Hepatocyte (in vitro differentiated cells): ENCODE measurements around the gene MYL7. TPM values are rescaled to one million over a fixed set of nuclear protein-coding genes. Genes with fewer than 3 reads are reported as not detected.

Experiments
- DNase-seq: peaks from one replicate; pipeline ENCODE4 v3.0.0-alpha.2; 2016; ENCODE audit warnings: low spot score
- H2AFZ ChIP-seq: fragments of 200-600 bp; sonication (generic); 2 replicates; pipeline ENCODE4 v1.6.0; 2016; ENCODE audit warnings: antibody characterized with exemption, mild to moderate bottlenecking
- H3K27ac ChIP-seq: fragments of 200-600 bp; sonication (generic); 2 replicates; pipeline ENCODE4 v1.5.1; 2016; ENCODE audit warnings: mild to moderate bottlenecking
- H3K27me3 ChIP-seq: fragments of 200-600 bp; sonication (generic); 2 replicates; pipeline ENCODE4 v1.6.1; 2016
- H3K36me3 ChIP-seq: fragments of 200-600 bp; sonication (generic); replicated peaks from 2 replicates; pipeline ENCODE4 v1.5.1; 2016; ENCODE audit warnings: low read depth; ENCODE audit not compliant: insufficient read depth
- H3K4me1 ChIP-seq: fragments of 200-600 bp; sonication (generic); 2 replicates; pipeline ENCODE4 v1.5.1; 2016; ENCODE audit warnings: mild to moderate bottlenecking, moderate library complexity; ENCODE audit not compliant: insufficient read depth
- H3K4me2 ChIP-seq: fragments of 200-600 bp; sonication (generic); 2 replicates; pipeline ENCODE4 v1.6.0; 2016
- H3K4me3 ChIP-seq: fragments of 200-600 bp; sonication (generic); 2 replicates; pipeline ENCODE4 v1.5.1; 2016; ENCODE audit warnings: mild to moderate bottlenecking
- H3K79me2 ChIP-seq: fragments of 200-600 bp; sonication (generic); 2 replicates; pipeline ENCODE4 v1.6.0; 2017; ENCODE audit warnings: mild to moderate bottlenecking
- H3K9me2 ChIP-seq: fragments of 200-600 bp; sonication (generic); replicated peaks from 2 replicates; pipeline ENCODE4 v1.6.0; 2017; ENCODE audit warnings: mild to moderate bottlenecking; ENCODE audit not compliant: insufficient read depth
- H3K9me3 ChIP-seq: fragments of 200-600 bp; sonication (generic); 2 replicates; pipeline ENCODE4 v1.5.1; 2016; ENCODE audit warnings: low read depth, mild to moderate bottlenecking
- H4K20me1 ChIP-seq: fragments of 200-600 bp; sonication (generic); 2 replicates; pipeline ENCODE4 v1.6.0; 2016; ENCODE audit warnings: mild to moderate bottlenecking; ENCODE audit not compliant: insufficient read depth, poor library complexity, severe bottlenecking
- EZH2 ChIP-seq: fragments of 200-600 bp; sonication (generic); IDR thresholded peaks from 2 replicates; pipeline ENCODE4 v1.6.1; 2016; ENCODE audit warnings: antibody characterized with exemption, mild to moderate bottlenecking, borderline replicate concordance
- EZH2phosphoT487 ChIP-seq: fragments of 200-600 bp; sonication (generic); IDR thresholded peaks from one replicate; pipeline ENCODE4 v1.6.1; 2018; ENCODE audit warnings: antibody characterized with exemption, mild to moderate bottlenecking, low read depth, moderate library complexity; ENCODE audit not compliant: unreplicated experiment, severe bottlenecking
- WGBS: methylation state at CpG from one replicate; pipeline ENCODE4 v1.1.6; 2016; ENCODE audit warnings: low lambda C conversion rate; ENCODE audit errors: missing lambda C conversion rate; 5-methylcytosine and 5-hydroxymethylcytosine counted together
- polyA plus RNA-seq: library from polyadenylated mRNA; unstranded; fragments of >200 nt; fragmentation: Nextera tagmentation; extraction: Ambion mirVana; gene quantifications from 2 replicates; pipeline ENCODE4 v1.2.1, GENCODE V29; 2016
- total RNA-seq: library from RNA; depleted of rRNA; stranded (reverse); fragments of >200 nt; gene quantifications from 2 replicates; pipeline ENCODE4 v1.2.3, GENCODE V29; 2014
- TF ChIP-seq, protein P1 (sequence below): fragments of 200-600 bp; sonication (generic); IDR thresholded peaks from 2 replicates; pipeline ENCODE4 v1.5.1; 2016; ENCODE audit warnings: antibody characterized with exemption, mild to moderate bottlenecking; ENCODE audit not compliant: poor library complexity

Gene MYL7
- total and polyA plus RNA-seq, 2 experiments from 2014 or later: 5.2 to 8.9 TPM

DNA sequence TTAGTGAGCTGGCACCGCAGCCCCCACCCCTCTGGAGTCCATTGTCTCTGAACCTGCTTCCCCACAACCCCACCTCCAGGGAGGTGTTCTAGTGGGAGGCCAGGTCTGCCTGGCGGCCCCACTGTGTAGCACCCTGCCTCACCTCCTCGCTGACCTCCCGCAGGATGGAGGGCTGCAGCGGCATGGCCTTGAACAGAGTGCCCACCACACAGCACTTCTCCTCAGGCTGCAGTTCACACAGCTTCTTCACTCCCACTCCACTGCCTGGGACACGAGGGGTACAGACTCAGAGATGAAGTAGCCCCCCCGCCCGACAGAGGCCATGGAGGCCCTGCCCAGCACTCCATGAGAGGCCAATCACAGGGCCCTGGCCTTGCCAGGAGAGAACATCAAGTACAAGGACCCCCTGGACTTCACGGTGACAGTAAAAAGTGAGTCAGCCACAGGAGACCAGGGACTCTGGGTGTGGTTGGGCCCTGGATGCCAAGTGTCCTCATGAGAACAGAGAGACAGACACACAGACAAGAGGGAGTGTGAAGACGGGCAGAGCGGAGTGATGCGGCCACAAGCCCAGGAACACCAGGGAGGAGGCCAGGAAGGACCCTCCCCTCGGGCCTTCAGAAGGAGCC lies 23.2 kb downstream of the MYL7 start:
- no peak overlapping the region for H3K4me2 ChIP-seq
- no peak overlapping the region for H3K4me3 ChIP-seq
- H2AFZ ChIP-seq: no peak overlapping the region
- H3K36me3 ChIP-seq: no peaks in the 10 kb centered on the region
- no peaks in the 10 kb centered on the region for H4K20me1 ChIP-seq
- H3K9me3 ChIP-seq: no peaks in the 10 kb centered on the region
- WGBS: 91% methylated on average over 13 of the region's 13 CpGs
- TF ChIP-seq EZH2: no peak
- no peak for TF ChIP-seq EZH2phosphoT487
- TF ChIP-seq, protein P1, sequence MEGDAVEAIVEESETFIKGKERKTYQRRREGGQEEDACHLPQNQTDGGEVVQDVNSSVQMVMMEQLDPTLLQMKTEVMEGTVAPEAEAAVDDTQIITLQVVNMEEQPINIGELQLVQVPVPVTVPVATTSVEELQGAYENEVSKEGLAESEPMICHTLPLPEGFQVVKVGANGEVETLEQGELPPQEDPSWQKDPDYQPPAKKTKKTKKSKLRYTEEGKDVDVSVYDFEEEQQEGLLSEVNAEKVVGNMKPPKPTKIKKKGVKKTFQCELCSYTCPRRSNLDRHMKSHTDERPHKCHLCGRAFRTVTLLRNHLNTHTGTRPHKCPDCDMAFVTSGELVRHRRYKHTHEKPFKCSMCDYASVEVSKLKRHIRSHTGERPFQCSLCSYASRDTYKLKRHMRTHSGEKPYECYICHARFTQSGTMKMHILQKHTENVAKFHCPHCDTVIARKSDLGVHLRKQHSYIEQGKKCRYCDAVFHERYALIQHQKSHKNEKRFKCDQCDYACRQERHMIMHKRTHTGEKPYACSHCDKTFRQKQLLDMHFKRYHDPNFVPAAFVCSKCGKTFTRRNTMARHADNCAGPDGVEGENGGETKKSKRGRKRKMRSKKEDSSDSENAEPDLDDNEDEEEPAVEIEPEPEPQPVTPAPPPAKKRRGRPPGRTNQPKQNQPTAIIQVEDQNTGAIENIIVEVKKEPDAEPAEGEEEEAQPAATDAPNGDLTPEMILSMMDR: no peak
- peaks cover 33% of the 10 kb centered on the region for H3K79me2 ChIP-seq
- peaks cover 10% of the 10 kb centered on the region for H3K4me1 ChIP-seq
- H3K27ac ChIP-seq: no peak overlapping the region
- no peak for DNase-seq
- no peaks in the 10 kb centered on the region for H3K27me3 ChIP-seq
- no peaks in the 10 kb centered on the region for H3K9me2 ChIP-seq

DNA sequence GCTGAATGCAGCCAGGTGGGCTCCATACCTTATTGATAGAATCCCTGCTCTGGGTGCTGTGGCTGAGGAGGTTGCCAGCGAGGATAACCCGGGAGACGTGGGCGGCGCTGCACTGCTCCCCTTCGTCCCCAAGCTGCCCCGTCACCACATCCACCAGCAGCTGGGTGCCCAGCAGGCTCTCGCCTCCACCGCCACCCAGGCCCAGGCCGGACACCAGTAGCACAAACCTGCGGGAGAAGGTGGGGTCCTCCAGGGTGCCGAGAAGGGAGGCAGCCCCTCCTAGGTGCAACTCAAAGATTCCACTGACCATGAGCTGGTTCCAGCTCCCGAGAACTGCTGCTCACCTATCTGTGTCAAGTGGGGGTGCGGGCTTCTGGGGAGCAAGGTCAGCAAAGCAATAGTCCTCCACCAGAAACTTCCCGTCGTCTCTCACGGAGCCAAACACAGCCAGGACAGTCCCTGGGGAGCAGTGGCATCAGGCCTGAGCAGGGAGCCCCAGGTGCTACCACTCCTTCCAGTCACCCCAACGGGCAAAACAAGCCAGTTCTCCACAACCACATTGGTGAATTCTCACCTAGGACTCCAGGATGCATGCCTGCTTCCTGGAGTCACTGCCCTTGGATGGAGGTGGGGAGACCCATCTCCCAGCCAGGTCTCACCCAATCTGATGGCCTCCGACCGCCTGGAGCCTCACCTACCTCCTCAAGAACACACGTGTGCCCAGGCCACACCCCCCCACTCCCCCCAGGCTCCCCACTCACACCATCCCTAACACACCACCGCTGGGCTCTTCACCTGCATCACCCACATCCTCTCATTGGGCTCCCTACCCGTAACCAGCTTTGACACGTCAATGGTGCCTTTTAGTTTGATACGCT lies 24.1 kb downstream of the MYL7 start:
- no peaks in the 10 kb centered on the region for H4K20me1 ChIP-seq
- DNase-seq: no peak
- H3K4me1 ChIP-seq: peaks cover 2% of the 10 kb centered on the region
- H3K36me3 ChIP-seq: no peaks in the 10 kb centered on the region
- H2AFZ ChIP-seq: no peak overlapping the region
- no peaks in the 10 kb centered on the region for H3K27me3 ChIP-seq
- H3K9me2 ChIP-seq: no peaks in the 10 kb centered on the region
- TF ChIP-seq, protein P1: no peak
- H3K9me3 ChIP-seq: no peaks in the 10 kb centered on the region
- no peak overlapping the region for H3K4me3 ChIP-seq
- H3K4me2 ChIP-seq: no peak overlapping the region
- 95% methylated on average over 25 of the region's 25 CpGs for WGBS
- H3K79me2 ChIP-seq: peaks cover 25% of the 10 kb centered on the region
- H3K27ac ChIP-seq: no peak overlapping the region

DNA sequence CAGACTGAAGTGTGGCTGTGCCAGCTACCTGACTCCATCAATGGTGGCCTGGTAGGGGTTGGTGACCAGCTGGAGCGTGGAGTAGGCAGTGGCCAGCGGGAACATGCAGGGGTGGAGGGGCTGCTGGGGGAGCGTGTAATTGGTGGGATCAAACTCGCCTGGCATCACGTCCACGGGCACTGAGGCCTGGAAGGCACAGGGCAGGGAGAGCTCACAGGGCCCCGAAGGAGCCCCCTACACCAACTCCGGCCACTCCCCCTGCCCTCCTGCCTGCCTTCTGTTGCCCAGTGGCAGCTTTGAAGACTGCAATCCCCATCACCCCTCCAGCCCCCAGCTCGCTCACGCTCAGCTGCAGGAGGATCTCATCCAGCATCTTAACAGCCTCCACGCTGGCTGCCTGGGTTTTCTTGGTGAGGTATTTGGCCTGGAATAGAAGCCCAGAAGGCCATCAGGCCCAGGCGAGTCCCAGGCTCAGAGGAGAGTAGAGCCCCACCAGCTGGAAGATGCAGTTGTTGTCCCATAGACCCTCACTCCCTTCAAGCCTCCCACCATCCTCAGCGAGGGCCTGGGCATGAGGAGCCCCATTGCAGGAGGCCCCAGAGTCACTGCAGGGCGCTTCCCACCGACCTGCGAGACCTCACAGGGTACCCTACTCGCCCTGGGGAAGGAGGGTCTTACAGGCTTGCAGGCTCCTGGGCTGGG lies 24.9 kb downstream of the MYL7 start:
- no peak for DNase-seq
- WGBS: 89% methylated on average over 16 of the region's 17 CpGs
- no peaks in the 10 kb centered on the region for H3K36me3 ChIP-seq
- no peak overlapping the region for H3K27ac ChIP-seq
- no peak overlapping the region for H2AFZ ChIP-seq
- peaks cover 17% of the 10 kb centered on the region for H3K79me2 ChIP-seq
- H4K20me1 ChIP-seq: no peaks in the 10 kb centered on the region
- H3K27me3 ChIP-seq: no peaks in the 10 kb centered on the region
- no peak overlapping the region for H3K4me2 ChIP-seq
- H3K9me2 ChIP-seq: no peaks in the 10 kb centered on the region
- TF ChIP-seq EZH2phosphoT487: no peak
- H3K4me3 ChIP-seq: no peak overlapping the region
- no peaks in the 10 kb centered on the region for H3K4me1 ChIP-seq
- H3K9me3 ChIP-seq: no peaks in the 10 kb centered on the region
